ENCODE results near the gene MOSPD2.

DNA sequence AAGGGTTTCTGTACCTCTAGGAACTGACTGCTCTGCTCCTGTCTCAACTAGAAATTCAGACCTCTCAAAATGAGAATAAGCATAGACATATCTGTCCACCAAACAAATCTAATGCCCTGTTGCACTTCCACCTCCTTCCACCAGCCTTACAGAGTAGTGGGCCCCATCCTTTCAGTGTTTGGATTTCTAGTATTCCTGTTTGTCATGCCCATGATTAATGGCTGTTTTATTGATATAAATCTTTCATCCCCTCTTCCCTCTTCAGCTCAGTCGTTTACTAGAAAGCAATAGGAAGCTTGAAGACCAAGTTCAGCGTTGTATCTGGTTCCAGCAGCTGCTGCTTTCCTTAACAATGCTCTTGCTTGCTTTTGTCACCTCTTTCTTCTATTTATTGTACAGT, 46.2 kb downstream of the MOSPD2 start:
- TF ChIP-seq, protein P1, sequence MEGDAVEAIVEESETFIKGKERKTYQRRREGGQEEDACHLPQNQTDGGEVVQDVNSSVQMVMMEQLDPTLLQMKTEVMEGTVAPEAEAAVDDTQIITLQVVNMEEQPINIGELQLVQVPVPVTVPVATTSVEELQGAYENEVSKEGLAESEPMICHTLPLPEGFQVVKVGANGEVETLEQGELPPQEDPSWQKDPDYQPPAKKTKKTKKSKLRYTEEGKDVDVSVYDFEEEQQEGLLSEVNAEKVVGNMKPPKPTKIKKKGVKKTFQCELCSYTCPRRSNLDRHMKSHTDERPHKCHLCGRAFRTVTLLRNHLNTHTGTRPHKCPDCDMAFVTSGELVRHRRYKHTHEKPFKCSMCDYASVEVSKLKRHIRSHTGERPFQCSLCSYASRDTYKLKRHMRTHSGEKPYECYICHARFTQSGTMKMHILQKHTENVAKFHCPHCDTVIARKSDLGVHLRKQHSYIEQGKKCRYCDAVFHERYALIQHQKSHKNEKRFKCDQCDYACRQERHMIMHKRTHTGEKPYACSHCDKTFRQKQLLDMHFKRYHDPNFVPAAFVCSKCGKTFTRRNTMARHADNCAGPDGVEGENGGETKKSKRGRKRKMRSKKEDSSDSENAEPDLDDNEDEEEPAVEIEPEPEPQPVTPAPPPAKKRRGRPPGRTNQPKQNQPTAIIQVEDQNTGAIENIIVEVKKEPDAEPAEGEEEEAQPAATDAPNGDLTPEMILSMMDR (IDR thresholded peaks at IDR 0.05): no peak
- no peak for TF ChIP-seq POLR2A (IDR thresholded peaks at IDR 0.05)
